Mononuclear cell (primary cell): ENCODE results near the gene ARL9. TPM values are rescaled to one million over a fixed set of nuclear protein-coding genes. Genes with fewer than 3 reads are reported as not detected.
"Not testable (repeated sequence)": the region's sequence is repeated elsewhere in the genome, so short reads cannot be mapped to it uniquely, and the experiment has no call there.

Source experiments
- H3K27me3 ChIP-seq: 2 replicates; pipeline ENCODE4 v1.6.0; 2011; ENCODE audit warnings: low read length, control low read depth; ENCODE audit not compliant: insufficient read depth
- H3K4me1 ChIP-seq: 2 replicates; pipeline ENCODE4 v1.5.1; 2011; ENCODE audit warnings: mild to moderate bottlenecking, low read length, control low read depth; ENCODE audit not compliant: insufficient read depth
- H3K4me3 ChIP-seq: 2 replicates; pipeline ENCODE4 v1.5.1; 2011; ENCODE audit warnings: mild to moderate bottlenecking, low read length, moderate library complexity
- H3K9me3 ChIP-seq: 2 replicates; pipeline ENCODE4 v1.5.1; 2011; ENCODE audit warnings: low read depth, mild to moderate bottlenecking, control low read depth, low read length
- total RNA-seq: library from RNA; depleted of rRNA; stranded (reverse); fragments of >200 nt; gene quantifications from one replicate; pipeline ENCODE4 v1.2.3, GENCODE V29; 2012

The ARL9 gene
- total RNA-seq = 0.21 TPM

GRCh38 chr4:56505269-56506130 lies at the start of gene ARL9:
ARL9 (plus strand) TSS chr4:56505791; CDS start chr4:56505863, 72 bp downstream.
- Histone ChIP-seq H3K4me1 (peaks cover 19% of the 10 kb centered on the region), H3K27me3 (peaks cover 9% of the 10 kb centered on the region), H3K4me3 (peak within 1 kb of the TSS; percentile 37), H3K9me3 (no peaks in the 10 kb centered on the region)

- Histone ChIP-seq H3K4me1 (peaks cover under 1% of the 10 kb centered on the region), H3K4me3 (no peak overlapping the region), H3K9me3 (no peaks in the 10 kb centered on the region), H3K27me3 (no peaks in the 10 kb centered on the region)
These were observed 45.5 kb upstream of the ARL9 start for GRCh38 chr4:56460085-56460484.

- Histone ChIP-seq H3K4me3 (no peak overlapping the region), H3K27me3 (no peaks in the 10 kb centered on the region), H3K4me1 (peaks cover 18% of the 10 kb centered on the region), H3K9me3 (no peaks in the 10 kb centered on the region)
These were observed 43.4 kb upstream of the ARL9 start for GRCh38 chr4:56462157-56462556.

GRCh38 chr4:56463711-56464110 lies 41.9 kb upstream of the ARL9 start:
- Histone ChIP-seq H3K4me3 (no peak overlapping the region), H3K4me1 (peaks cover 26% of the 10 kb centered on the region), H3K27me3 (no peaks in the 10 kb centered on the region), H3K9me3 (no peaks in the 10 kb centered on the region)

GRCh38 chr4:56464581-56464980 lies 41.0 kb upstream of the ARL9 start:
- H3K4me3 ChIP-seq = no peak overlapping the region
- peaks cover 34% of the 10 kb centered on the region for H3K4me1 ChIP-seq
- no peaks in the 10 kb centered on the region for H3K27me3 ChIP-seq
- no peaks in the 10 kb centered on the region for H3K9me3 ChIP-seq

GRCh38 chr4:56465599-56466295 lies 39.8 kb upstream of the ARL9 start:
- no peak overlapping the region for H3K4me3 ChIP-seq

GRCh38 chr4:56466296-56466761 lies 39.3 kb upstream of the ARL9 start:
- not testable (repeated sequence) for H3K9me3 ChIP-seq, H3K27me3 ChIP-seq
- peaks cover 34% of the 10 kb centered on the region for H3K4me1 ChIP-seq
- peak overlapping the region; percentile 94 for H3K4me3 ChIP-seq

More at GRCh38 chr4:56465599-56466295, 39.8 kb upstream of the ARL9 start:
- H3K4me1 ChIP-seq = peaks cover 34% of the 10 kb centered on the region
- no peaks in the 10 kb centered on the region for H3K27me3 ChIP-seq
- no peaks in the 10 kb centered on the region for H3K9me3 ChIP-seq

- no peaks in the 10 kb centered on the region for H3K9me3 ChIP-seq
- no peaks in the 10 kb centered on the region for H3K27me3 ChIP-seq
- peak overlapping the region; percentile 94 for H3K4me3 ChIP-seq
- peaks cover 34% of the 10 kb centered on the region for H3K4me1 ChIP-seq
These were observed 38.7 kb upstream of the ARL9 start for GRCh38 chr4:56466910-56467283.

- Histone ChIP-seq H3K9me3 (no peaks in the 10 kb centered on the region), H3K4me3 (peak within 1 kb of the TSS; percentile 94), H3K4me1 (peaks cover 34% of the 10 kb centered on the region), H3K27me3 (no peaks in the 10 kb centered on the region)
These were observed 38.1 kb upstream of the ARL9 start, which contains the start of gene SRP72 for GRCh38 chr4:56467284-56468096. SRP72 (plus strand) TSS chr4:56467617; CDS start chr4:56467636, 19 bp downstream.

- Histone ChIP-seq H3K4me1 (peaks cover 34% of the 10 kb centered on the region), H3K9me3 (no peaks in the 10 kb centered on the region), H3K4me3 (peak overlapping the region; percentile 94), H3K27me3 (no peaks in the 10 kb centered on the region)
These were observed 37.5 kb upstream of the ARL9 start for GRCh38 chr4:56468097-56468422.

- H3K4me1 ChIP-seq = peaks cover 34% of the 10 kb centered on the region
- H3K9me3 ChIP-seq = no peaks in the 10 kb centered on the region
- no peaks in the 10 kb centered on the region for H3K27me3 ChIP-seq
- no peak overlapping the region for H3K4me3 ChIP-seq
These were observed 35.9 kb upstream of the ARL9 start for GRCh38 chr4:56469489-56470210.

GRCh38 chr4:56475917-56476316 lies 29.7 kb upstream of the ARL9 start:
- Histone ChIP-seq H3K9me3 (no peaks in the 10 kb centered on the region), H3K27me3 (no peaks in the 10 kb centered on the region), H3K4me1 (no peaks in the 10 kb centered on the region), H3K4me3 (no peak overlapping the region)

GRCh38 chr4:56477192-56477702 lies 28.3 kb upstream of the ARL9 start:
- H3K4me1 ChIP-seq = no peaks in the 10 kb centered on the region
- no peaks in the 10 kb centered on the region for H3K27me3 ChIP-seq
- no peaks in the 10 kb centered on the region for H3K9me3 ChIP-seq
- H3K4me3 ChIP-seq = no peak overlapping the region

GRCh38 chr4:56480691-56481090 lies 24.9 kb upstream of the ARL9 start:
- H3K4me3 ChIP-seq = no peak overlapping the region
- H3K9me3 ChIP-seq = no peaks in the 10 kb centered on the region
- H3K27me3 ChIP-seq = no peaks in the 10 kb centered on the region
- H3K4me1 ChIP-seq = no peaks in the 10 kb centered on the region
